Astrocyte of the cerebellum (primary cell): ENCODE data around the gene ZBTB21.

Experiments
- DNase-seq: peaks from one replicate; pipeline ENCODE4 v3.0.0-alpha.2; 2011; ENCODE audit warnings: low read depth
- H3K4me3 ChIP-seq: 2 replicates; pipeline ENCODE4 v1.5.1; 2011; ENCODE audit warnings: mild to moderate bottlenecking, low read depth, low read length, moderate library complexity
- CTCF ChIP-seq: IDR thresholded peaks from 2 replicates; pipeline ENCODE4 v1.5.1; 2012; ENCODE audit warnings: low read length, low read depth, moderate library complexity, mild to moderate bottlenecking; ENCODE audit errors: missing control alignments
- in situ Hi-C: cut with HindIII; loops from 2 replicates; pipeline ENCODE4 v1.10.0; 2017; ENCODE audit warnings: low sequenced_read_pairs

Gene ZBTB21

GRCh38 chr21:42044871-42045495 is 34.8 kb upstream of the ZBTB21 start:
- in situ Hi-C loops, result no loop called here
- H3K4me3 ChIP-seq, result no peak overlapping the region
- no peak for DNase-seq
- TF ChIP-seq CTCF, result no peak

- no peak for DNase-seq
- no peak overlapping the region for H3K4me3 ChIP-seq
- in situ Hi-C loops, result no loop called here
- no peak for TF ChIP-seq CTCF
Observed at GRCh38 chr21:42043961-42044360, 33.8 kb upstream of the ZBTB21 start.

GRCh38 chr21:42043201-42043895 is 33.2 kb upstream of the ZBTB21 start:
- DNase-seq, result no peak
- TF ChIP-seq CTCF, result no peak

GRCh38 chr21:42042651-42043050 is 32.5 kb upstream of the ZBTB21 start:
- no peak for TF ChIP-seq CTCF
- H3K4me3 ChIP-seq, result no peak overlapping the region
- in situ Hi-C loops, result no loop called here
- DNase-seq, result no peak

More at GRCh38 chr21:42043201-42043895, 33.2 kb upstream of the ZBTB21 start:
- H3K4me3 ChIP-seq, result no peak overlapping the region
- in situ Hi-C loops, result no loop called here

- in situ Hi-C loops, result no loop called here
- DNase-seq, result no peak
- no peak for TF ChIP-seq CTCF
- no peak overlapping the region for H3K4me3 ChIP-seq
Observed at GRCh38 chr21:42041711-42042110, 31.6 kb upstream of the ZBTB21 start.

- DNase-seq, result no peak
- in situ Hi-C loops, result no loop called here
- TF ChIP-seq CTCF, result no peak
- H3K4me3 ChIP-seq, result no peak overlapping the region
Observed at GRCh38 chr21:42041246-42041645, 31.1 kb upstream of the ZBTB21 start.
